ENCODE data around the gene PER1.

DNA sequence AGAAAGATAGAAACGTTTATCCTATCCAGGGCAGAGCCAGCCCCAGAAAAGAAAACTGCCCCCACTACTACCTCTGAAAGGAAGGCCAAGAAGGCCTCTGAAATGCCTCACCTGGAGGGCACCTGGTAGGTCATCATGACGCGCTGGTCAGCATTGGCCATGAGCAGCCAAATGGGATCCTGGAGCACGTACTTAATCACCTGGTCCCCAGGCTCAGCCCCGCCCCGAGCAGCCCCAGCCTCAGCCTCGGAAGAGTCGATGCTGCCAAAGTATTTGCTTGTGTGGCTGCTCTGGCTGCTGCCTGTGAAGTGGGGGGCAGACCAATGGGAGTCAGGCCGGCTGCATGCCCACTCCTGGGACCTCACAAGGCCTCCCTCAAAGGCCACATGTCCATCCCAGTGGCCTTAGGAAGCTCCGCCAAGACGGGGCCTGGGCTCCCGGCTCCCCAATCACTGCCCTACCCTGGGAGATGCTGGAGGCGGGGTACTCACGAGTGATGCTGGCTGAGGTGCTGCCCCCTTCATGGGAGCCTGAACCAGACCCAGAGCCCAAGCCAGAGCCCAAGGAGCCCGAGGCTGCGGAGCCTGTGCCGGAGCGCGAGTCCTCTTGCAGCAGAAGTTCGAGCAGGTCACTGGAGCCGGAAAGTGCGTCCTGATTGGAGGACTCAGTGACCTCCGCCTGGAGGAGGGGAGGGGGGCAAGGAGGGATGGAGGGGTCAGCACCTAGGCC lies 9.9 kb downstream of the PER1 start:
- TF ChIP-seq POLR2A (IDR thresholded peaks at IDR 0.05), result no peak
- TF ChIP-seq, protein P1, sequence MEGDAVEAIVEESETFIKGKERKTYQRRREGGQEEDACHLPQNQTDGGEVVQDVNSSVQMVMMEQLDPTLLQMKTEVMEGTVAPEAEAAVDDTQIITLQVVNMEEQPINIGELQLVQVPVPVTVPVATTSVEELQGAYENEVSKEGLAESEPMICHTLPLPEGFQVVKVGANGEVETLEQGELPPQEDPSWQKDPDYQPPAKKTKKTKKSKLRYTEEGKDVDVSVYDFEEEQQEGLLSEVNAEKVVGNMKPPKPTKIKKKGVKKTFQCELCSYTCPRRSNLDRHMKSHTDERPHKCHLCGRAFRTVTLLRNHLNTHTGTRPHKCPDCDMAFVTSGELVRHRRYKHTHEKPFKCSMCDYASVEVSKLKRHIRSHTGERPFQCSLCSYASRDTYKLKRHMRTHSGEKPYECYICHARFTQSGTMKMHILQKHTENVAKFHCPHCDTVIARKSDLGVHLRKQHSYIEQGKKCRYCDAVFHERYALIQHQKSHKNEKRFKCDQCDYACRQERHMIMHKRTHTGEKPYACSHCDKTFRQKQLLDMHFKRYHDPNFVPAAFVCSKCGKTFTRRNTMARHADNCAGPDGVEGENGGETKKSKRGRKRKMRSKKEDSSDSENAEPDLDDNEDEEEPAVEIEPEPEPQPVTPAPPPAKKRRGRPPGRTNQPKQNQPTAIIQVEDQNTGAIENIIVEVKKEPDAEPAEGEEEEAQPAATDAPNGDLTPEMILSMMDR (IDR thresholded peaks at IDR 0.05), result no peak

Measured in lower leg skin (tissue), 3 donors.